ENCODE data around the gene C2CD2. TPM values are rescaled to one million over a fixed set of nuclear protein-coding genes. Genes with fewer than 3 reads are reported as not detected.

Gene C2CD2
- total and polyA plus RNA-seq, 2 of the 4 experiments (the other 2 are of a cell fraction), result 15.6 to 25.3 TPM

- no peak overlapping the region for H3K56ac ChIP-seq (ENCODE audit: extremely low read depth, insufficient read depth, low read length)
- H4K8ac ChIP-seq (ENCODE audit: low read depth in 2 of 2, low read length in 2 of 2), result no peak overlapping the region
- no peaks in the 10 kb centered on the region for H3K36me3 ChIP-seq (ENCODE audit: control insufficient read depth, insufficient read depth, low read length)
- CTCF ChIA-PET, result no interaction called here
- no peak overlapping the region for H2BK20ac ChIP-seq (ENCODE audit: low read depth, low read length)
- no peak overlapping the region for H2AFZ ChIP-seq (replicated peaks; ENCODE audit: low read length, poor library complexity)
- no TSS peak for BruUV-seq (replicated peaks)
- H3K9me1 ChIP-seq (ENCODE audit: insufficient read depth, low read length), result 0 out of 2 replicates have a peak, but pooled peaks cover 2% of the 10 kb centered on the region
- H2BK120ac ChIP-seq (ENCODE audit: low read depth, low read length), result no peak overlapping the region
- no peaks in the 10 kb centered on the region for H3K27me3 ChIP-seq (ENCODE audit: control insufficient read depth, insufficient read depth, low read length)
- WGBS, 2 experiments (ENCODE audit: extremely low coverage in 2 of 2, insufficient read length in 1 of 2), result 88% methylated on average over 9 of the region's 17 CpGs; no CpG with 5 or more reads in 1 of the 2 experiments
- no peak overlapping the region; the same call in 2 of the 3 replicates for H2BK15ac ChIP-seq (ENCODE audit: low read depth, low read length)
- H3K27ac ChIP-seq (ENCODE audit: insufficient read depth, low read length), result no peak overlapping the region
- no peak overlapping the region for H2AK9ac ChIP-seq (replicated peaks; ENCODE audit: low read depth, low read length, poor library complexity)
- dilution Hi-C loops (cut with HindIII; ENCODE audit: low sequenced_read_pairs, unreplicated experiment) (no loop called here), intact Hi-C loops (cut with micrococcal nuclease) (no loop called here), in situ Hi-C loops (cut with MboI; ENCODE audit: low sequenced_read_pairs) (no loop called here)
- no peak overlapping the region for H2BK5ac ChIP-seq (ENCODE audit: low read depth, low read length, poor library complexity, severe bottlenecking)
- no peak overlapping the region for H3K9ac ChIP-seq (ENCODE audit: low read depth, low read length)
- no peaks in the 10 kb centered on the region for H3K79me1 ChIP-seq (ENCODE audit: low read depth in 1 of 2, low read length in 2 of 2)
- TF ChIP-seq FOS (IDR thresholded peaks at IDR 0.05; ENCODE audit: low read depth, low read length) (no peak), CEBPB (IDR thresholded peaks at IDR 0.05; ENCODE audit: low read depth, low read length) (no peak), MXI1 (IDR thresholded peaks at IDR 0.05; ENCODE audit: borderline replicate concordance, low read depth, low read length) (no peak), MAZ (IDR thresholded peaks at IDR 0.05; ENCODE audit: borderline replicate concordance, low read depth, low read length) (no peak), RFX5 (IDR thresholded peaks at IDR 0.05; ENCODE audit: low read depth, low read length) (no peak), SMC3 (IDR thresholded peaks at IDR 0.05; ENCODE audit: low read depth, low read length) (no peak), MAFK (IDR thresholded peaks at IDR 0.05; ENCODE audit: low read depth, low read length) (no peak), NFE2L2 (IDR thresholded peaks at IDR 0.05; ENCODE audit: low read depth, low read length) (no peak)
- H3K9me3 ChIP-seq (ENCODE audit: control insufficient read depth, insufficient read depth, low read length), result peaks cover 9% of the 10 kb centered on the region
- POLR2A ChIA-PET (ENCODE audit: unreplicated experiment), result no interaction called here
- no peak overlapping the region for H2AK5ac ChIP-seq (ENCODE audit: low read depth, low read length)
- H3K14ac ChIP-seq (replicated peaks; ENCODE audit: low read depth, low read length), result no peak overlapping the region
- H3K4me2 ChIP-seq (ENCODE audit: low read depth, low read length), result no peak overlapping the region
- H3K4ac ChIP-seq (ENCODE audit: low read depth, low read length), result no peak overlapping the region
- H3K4me3 ChIP-seq (ENCODE audit: insufficient read depth, low read depth, low read length), result no peak overlapping the region
- H3K4me1 ChIP-seq (ENCODE audit: control insufficient read depth, insufficient read depth, low read length), result no peaks in the 10 kb centered on the region
- H4K91ac ChIP-seq (ENCODE audit: insufficient read depth, low read depth, low read length), result no peak overlapping the region
- no peaks in the 10 kb centered on the region for H4K20me1 ChIP-seq (ENCODE audit: insufficient read depth, low read length)
- no peak overlapping the region for H4K5ac ChIP-seq (ENCODE audit: low read depth, low read length)
- ATAC-seq (ENCODE audit: low read depth) (no peak), DNase-seq (no peak)
- no peak overlapping the region for H3K18ac ChIP-seq (ENCODE audit: low read depth, low read length)
- H3K23ac ChIP-seq (ENCODE audit: low read depth, low read length), result no peak overlapping the region
Measured at GRCh38 chr21:41977034-41977950, 23.5 kb upstream of the C2CD2 start.
